HuH-7.5 (cell line): Measurements from ENCODE around the gene PKP2.

Experiments
- DNase-seq: peaks from one replicate; pipeline ENCODE4 v3.0.0; 2011; ENCODE audit warnings: low spot score

PKP2 gene

GRCh38 chr12:32809196-32809595 lies 87.4 kb downstream of the PKP2 start:
- no peak for DNase-seq

- DNase-seq, result no peak
These were observed 92.3 kb downstream of the PKP2 start for GRCh38 chr12:32804301-32804700.

GRCh38 chr12:32801269-32801980 lies 95.2 kb downstream of the PKP2 start:
- DNase-seq, result no peak

GRCh38 chr12:32794281-32794680 lies 102.3 kb downstream of the PKP2 start:
- no peak for DNase-seq

GRCh38 chr12:32789916-32790315 lies 106.7 kb downstream of the PKP2 start:
- no peak for DNase-seq

- DNase-seq, result no peak
These were observed 107.1 kb downstream of the PKP2 start for GRCh38 chr12:32789446-32789845.

- no peak for DNase-seq
These were observed 108.2 kb downstream of the PKP2 start for GRCh38 chr12:32788405-32788804.

GRCh38 chr12:32785557-32785956 lies 111.0 kb downstream of the PKP2 start:
- DNase-seq, result no peak

GRCh38 chr12:32783029-32783428 lies 113.5 kb downstream of the PKP2 start:
- DNase-seq, result no peak

- DNase-seq, result no peak
These were observed 116.5 kb downstream of the PKP2 start for GRCh38 chr12:32780071-32780470.

- no peak for DNase-seq
These were observed 118.8 kb downstream of the PKP2 start for GRCh38 chr12:32777691-32778175.

GRCh38 chr12:32777159-32777558 lies 119.4 kb downstream of the PKP2 start:
- no peak for DNase-seq

- DNase-seq, result no peak
These were observed 120.3 kb downstream of the PKP2 start for GRCh38 chr12:32776258-32776657.

GRCh38 chr12:32773691-32774090 lies 122.9 kb downstream of the PKP2 start:
- DNase-seq, result no peak

GRCh38 chr12:32770141-32770540 lies 126.4 kb downstream of the PKP2 start:
- no peak for DNase-seq

GRCh38 chr12:32768518-32768917 lies 128.1 kb downstream of the PKP2 start:
- DNase-seq, result no peak

GRCh38 chr12:32765906-32766305 lies 130.7 kb downstream of the PKP2 start:
- DNase-seq, result no peak

- DNase-seq, result no peak
These were observed 134.9 kb downstream of the PKP2 start for GRCh38 chr12:32761716-32762115.

GRCh38 chr12:32757157-32757556 lies 139.4 kb downstream of the PKP2 start:
- no peak for DNase-seq

- no peak for DNase-seq
These were observed 140.0 kb downstream of the PKP2 start for GRCh38 chr12:32756476-32757066.

- peak; percentile 47 for DNase-seq
These were observed 140.7 kb downstream of the PKP2 start, which contains the start of gene YARS2 for GRCh38 chr12:32755654-32756475. Gene YARS2 (minus strand): TSS chr12:32755897. CDS start chr12:32755874, 23 bp downstream.

- DNase-seq, result peak; percentile 60
These were observed 141.4 kb downstream of the PKP2 start for GRCh38 chr12:32755051-32755653.
